HEK293 (cell line): ENCODE results near the gene NAV2.

Source experiments
- CTCF ChIP-seq: fragments of 450-650 bp; formaldehyde crosslinking; IDR thresholded peaks from 2 replicates; pipeline ENCODE4 v1.5.1; 2016; ENCODE audit warnings: missing biosample characterization, missing genetic modification characterization
- ZNF24 ChIP-seq: fragments of 450-650 bp; formaldehyde crosslinking; IDR thresholded peaks from 2 replicates; pipeline ENCODE4 v1.5.1; 2016; ENCODE audit warnings: missing biosample characterization, missing genetic modification characterization
- ZNF274 ChIP-seq, 2 experiments: fragments of 200-500 bp in 1 of 2; fragments of 450-650 bp in 1 of 2; sonication (Bioruptor generic) in 1 of 2; formaldehyde crosslinking in 1 of 2; IDR thresholded peaks; 2 replicates each; pipeline versions ENCODE4 v1.5.1 to v1.6.1; 2014 to 2016; ENCODE audit warnings: borderline replicate concordance in 1 of 2, inconsistent platforms in 1 of 2, low read length in 1 of 2, missing biosample characterization in 1 of 2, missing genetic modification characterization in 1 of 2
- ZNF501 ChIP-seq: fragments of 450-650 bp; formaldehyde crosslinking; IDR thresholded peaks from 2 replicates; pipeline ENCODE4 v1.5.1; 2016; ENCODE audit warnings: missing biosample characterization, missing genetic modification characterization
- ZNF513 ChIP-seq: fragments of 450-650 bp; IDR thresholded peaks from 2 replicates; pipeline ENCODE4 v1.5.1; 2018; ENCODE audit warnings: missing biosample characterization, missing genetic modification characterization
- ZSCAN30 ChIP-seq: fragments of 450-650 bp; IDR thresholded peaks from 2 replicates; pipeline ENCODE4 v1.5.1; 2018; ENCODE audit warnings: missing biosample characterization, mild to moderate bottlenecking, missing genetic modification characterization, moderate library complexity
- TF ChIP-seq, protein P1 (sequence below): fragments of 450-650 bp; formaldehyde crosslinking; conservative IDR thresholded peaks from 2 replicates; pipeline ENCODE4 v1.5.1; 2016; ENCODE audit warnings: low read depth, missing biosample characterization, missing genetic modification characterization
- TF ChIP-seq, protein P2 (sequence below): fragments of 450-650 bp; formaldehyde crosslinking; IDR thresholded peaks from 2 replicates; pipeline ENCODE4 v1.5.1; 2016; ENCODE audit warnings: missing biosample characterization, missing genetic modification characterization

DNA sequence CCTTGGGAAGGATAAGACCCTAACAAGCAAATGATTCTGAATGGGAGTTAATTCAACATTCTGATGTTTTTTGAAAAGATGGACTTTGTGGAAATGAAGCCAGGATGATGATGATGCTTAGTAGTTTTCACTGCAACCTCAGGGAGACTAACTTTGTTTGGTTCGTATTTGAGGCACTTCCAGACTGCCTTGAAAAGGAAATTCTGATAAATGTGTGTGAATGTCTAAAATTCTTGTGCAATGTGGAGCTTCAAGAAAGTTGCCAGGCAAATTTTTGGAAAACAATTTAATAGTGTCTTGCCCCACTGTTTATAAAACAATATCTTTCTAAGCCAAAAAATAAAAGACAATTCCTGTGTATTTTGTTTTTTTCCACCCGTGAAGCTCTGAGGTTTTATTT is 11.2 kb upstream of the NAV2 start:
- TF ChIP-seq CTCF (no peak), ZNF274 (IDR thresholded peaks at IDR 0.05; ENCODE audit: low read length) (no peak), ZNF274 (tag by site-specific recombination; IDR thresholded peaks at IDR 0.05; ENCODE audit: borderline replicate concordance) (no peak), ZNF24 (tag by site-specific recombination) (no peak), ZNF513 (tag by site-specific recombination) (no peak), ZNF501 (tag by site-specific recombination) (no peak), ZSCAN30 (tag by site-specific recombination) (no peak)
- TF ChIP-seq, protein P1, sequence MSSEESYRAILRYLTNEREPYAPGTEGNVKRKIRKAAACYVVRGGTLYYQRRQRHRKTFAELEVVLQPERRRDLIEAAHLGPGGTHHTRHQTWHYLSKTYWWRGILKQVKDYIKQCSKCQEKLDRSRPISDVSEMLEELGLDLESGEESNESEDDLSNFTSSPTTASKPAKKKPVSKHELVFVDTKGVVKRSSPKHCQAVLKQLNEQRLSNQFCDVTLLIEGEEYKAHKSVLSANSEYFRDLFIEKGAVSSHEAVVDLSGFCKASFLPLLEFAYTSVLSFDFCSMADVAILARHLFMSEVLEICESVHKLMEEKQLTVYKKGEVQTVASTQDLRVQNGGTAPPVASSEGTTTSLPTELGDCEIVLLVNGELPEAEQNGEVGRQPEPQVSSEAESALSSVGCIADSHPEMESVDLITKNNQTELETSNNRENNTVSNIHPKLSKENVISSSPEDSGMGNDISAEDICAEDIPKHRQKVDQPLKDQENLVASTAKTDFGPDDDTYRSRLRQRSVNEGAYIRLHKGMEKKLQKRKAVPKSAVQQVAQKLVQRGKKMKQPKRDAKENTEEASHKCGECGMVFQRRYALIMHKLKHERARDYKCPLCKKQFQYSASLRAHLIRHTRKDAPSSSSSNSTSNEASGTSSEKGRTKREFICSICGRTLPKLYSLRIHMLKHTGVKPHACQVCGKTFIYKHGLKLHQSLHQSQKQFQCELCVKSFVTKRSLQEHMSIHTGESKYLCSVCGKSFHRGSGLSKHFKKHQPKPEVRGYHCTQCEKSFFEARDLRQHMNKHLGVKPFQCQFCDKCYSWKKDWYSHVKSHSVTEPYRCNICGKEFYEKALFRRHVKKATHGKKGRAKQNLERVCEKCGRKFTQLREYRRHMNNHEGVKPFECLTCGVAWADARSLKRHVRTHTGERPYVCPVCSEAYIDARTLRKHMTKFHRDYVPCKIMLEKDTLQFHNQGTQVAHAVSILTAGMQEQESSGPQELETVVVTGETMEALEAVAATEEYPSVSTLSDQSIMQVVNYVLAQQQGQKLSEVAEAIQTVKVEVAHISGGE = no peak
- TF ChIP-seq, protein P2, sequence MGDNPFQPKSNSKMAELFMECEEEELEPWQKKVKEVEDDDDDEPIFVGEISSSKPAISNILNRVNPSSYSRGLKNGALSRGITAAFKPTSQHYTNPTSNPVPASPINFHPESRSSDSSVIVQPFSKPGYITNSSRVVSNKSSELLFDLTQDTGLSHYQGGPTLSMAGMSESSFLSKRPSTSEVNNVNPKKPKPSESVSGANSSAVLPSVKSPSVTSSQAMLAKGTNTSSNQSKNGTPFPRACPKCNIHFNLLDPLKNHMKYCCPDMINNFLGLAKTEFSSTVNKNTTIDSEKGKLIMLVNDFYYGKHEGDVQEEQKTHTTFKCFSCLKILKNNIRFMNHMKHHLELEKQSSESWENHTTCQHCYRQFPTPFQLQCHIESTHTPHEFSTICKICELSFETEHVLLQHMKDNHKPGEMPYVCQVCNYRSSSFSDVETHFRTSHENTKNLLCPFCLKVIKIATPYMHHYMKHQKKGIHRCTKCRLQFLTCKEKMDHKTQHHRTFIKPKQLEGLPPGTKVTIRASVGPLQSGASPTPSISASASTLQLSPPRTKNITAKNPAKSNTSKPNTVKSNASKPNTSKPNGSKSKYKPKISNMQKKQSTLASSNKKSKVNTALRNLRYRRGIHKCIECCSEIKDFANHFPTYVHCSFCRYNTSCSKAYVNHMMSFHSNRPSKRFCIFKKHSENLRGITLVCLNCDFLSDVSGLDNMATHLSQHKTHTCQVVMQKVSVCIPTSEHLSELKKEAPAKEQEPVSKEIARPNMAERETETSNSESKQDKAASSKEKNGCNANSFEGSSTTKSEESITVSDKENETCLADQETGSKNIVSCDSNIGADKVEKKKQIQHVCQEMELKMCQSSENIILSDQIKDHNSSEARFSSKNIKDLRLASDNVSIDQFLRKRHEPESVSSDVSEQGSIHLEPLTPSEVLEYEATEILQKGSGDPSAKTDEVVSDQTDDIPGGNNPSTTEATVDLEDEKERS (tag by site-specific recombination) = no peak
